Iris pigment epithelial cell (primary cell): ENCODE measurements around the gene LILRB5.
A peak's percentile ranks its signal among the peaks of the same experiment; 100 is the strongest.
"Not testable (repeated sequence)": the region's sequence is repeated elsewhere in the genome, so short reads cannot be mapped to it uniquely, and the experiment has no call there.

ENCODE experiments used
- DNase-seq: peaks from one replicate; pipeline ENCODE4 v3.0.0-alpha.2; 2011; ENCODE audit warnings: low read depth

The LILRB5 gene

GRCh38 chr19:54211235-54211634, 45.8 kb downstream of the LILRB5 start:
- DNase-seq: no peak

GRCh38 chr19:54209811-54210494, 47.1 kb downstream of the LILRB5 start:
- DNase-seq: peak; percentile 99

GRCh38 chr19:54209058-54209810, 47.8 kb downstream of the LILRB5 start:
- DNase-seq: peak; percentile 31

GRCh38 chr19:54208784-54209057, 48.4 kb downstream of the LILRB5 start:
- peak; percentile 36 for DNase-seq

GRCh38 chr19:54207983-54208783, 48.9 kb downstream of the LILRB5 start:
- DNase-seq: peak; percentile 100

- DNase-seq: no peak
These were observed 49.4 kb downstream of the LILRB5 start for GRCh38 chr19:54207676-54207982.

GRCh38 chr19:54207193-54207592, 49.9 kb downstream of the LILRB5 start:
- not testable (repeated sequence) for DNase-seq

- DNase-seq: no peak
These were observed 50.3 kb downstream of the LILRB5 start for GRCh38 chr19:54206831-54207177.

GRCh38 chr19:54206030-54206830, 50.8 kb downstream of the LILRB5 start:
- no peak for DNase-seq

GRCh38 chr19:54204767-54205468, 52.2 kb downstream of the LILRB5 start:
- DNase-seq: no peak

- peak; percentile 49 for DNase-seq
These were observed 53.9 kb downstream of the LILRB5 start for GRCh38 chr19:54203151-54203611.

GRCh38 chr19:54201980-54202379, 55.1 kb downstream of the LILRB5 start:
- no peak for DNase-seq

GRCh38 chr19:54201172-54201701, 55.8 kb downstream of the LILRB5 start:
- no peak for DNase-seq
